ENCODE measurements around the gene HSD17B14. TPM values are rescaled to one million over a fixed set of nuclear protein-coding genes. Genes with fewer than 3 reads are reported as not detected.
A peak's percentile ranks its signal among the peaks of the same experiment; 100 is the strongest.
"Not testable (repeated sequence)": the region's sequence is repeated elsewhere in the genome, so short reads cannot be mapped to it uniquely, and the experiment has no call there.

The HSD17B14 gene
- total RNA-seq, 2 donors from 2014 or later, result 0.26 TPM; not detected in 1

DNA sequence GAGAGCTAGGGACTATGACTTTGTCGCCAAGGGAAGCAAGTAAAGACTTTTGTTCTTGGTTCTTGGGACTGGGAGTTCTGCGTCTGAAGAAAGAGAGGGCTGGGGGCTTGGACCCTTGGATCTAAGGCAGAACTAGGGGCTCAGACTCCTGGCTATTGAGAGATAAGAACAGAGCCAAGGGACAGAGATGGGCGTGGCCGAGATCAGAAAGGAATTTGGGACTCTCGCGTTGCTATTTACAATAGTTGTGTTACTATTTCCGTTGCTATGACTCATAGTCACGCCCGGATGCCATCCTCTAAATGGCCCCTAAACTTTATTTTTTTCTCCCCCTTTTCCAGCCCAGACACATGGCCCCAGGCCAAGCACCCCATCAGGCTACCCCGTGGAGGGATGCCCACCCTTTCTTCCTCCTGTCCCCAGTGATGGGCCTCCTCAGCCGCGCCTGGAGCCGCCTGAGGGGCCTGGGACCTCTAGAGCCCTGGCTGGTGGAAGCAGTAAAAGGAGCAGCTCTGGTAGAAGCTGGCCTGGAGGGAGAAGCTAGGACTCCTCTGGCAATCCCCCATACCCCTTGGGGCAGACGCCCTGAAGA is 36.7 kb upstream of the HSD17B14 start:
- Mint-ChIP-seq H3K27me3 (peaks cover 4 to 6% of the 10 kb centered on the region in 2 donors), H3K36me3 (peaks cover 38% of the 10 kb centered on the region), H3K9me3 (no peaks in the 10 kb centered on the region), H3K4me3 (peak overlapping the region; percentile 100), H3K4me1 (ENCODE audit: low read depth in 2 of 2) (peaks cover 47% of the 10 kb centered on the region in 2 donors), H3K27ac (peak overlapping the region; percentile 99)
- DNase-seq (ENCODE audit: low spot score) (peak; percentile 84), ATAC-seq (peak; percentile 56 to 66)

DNA sequence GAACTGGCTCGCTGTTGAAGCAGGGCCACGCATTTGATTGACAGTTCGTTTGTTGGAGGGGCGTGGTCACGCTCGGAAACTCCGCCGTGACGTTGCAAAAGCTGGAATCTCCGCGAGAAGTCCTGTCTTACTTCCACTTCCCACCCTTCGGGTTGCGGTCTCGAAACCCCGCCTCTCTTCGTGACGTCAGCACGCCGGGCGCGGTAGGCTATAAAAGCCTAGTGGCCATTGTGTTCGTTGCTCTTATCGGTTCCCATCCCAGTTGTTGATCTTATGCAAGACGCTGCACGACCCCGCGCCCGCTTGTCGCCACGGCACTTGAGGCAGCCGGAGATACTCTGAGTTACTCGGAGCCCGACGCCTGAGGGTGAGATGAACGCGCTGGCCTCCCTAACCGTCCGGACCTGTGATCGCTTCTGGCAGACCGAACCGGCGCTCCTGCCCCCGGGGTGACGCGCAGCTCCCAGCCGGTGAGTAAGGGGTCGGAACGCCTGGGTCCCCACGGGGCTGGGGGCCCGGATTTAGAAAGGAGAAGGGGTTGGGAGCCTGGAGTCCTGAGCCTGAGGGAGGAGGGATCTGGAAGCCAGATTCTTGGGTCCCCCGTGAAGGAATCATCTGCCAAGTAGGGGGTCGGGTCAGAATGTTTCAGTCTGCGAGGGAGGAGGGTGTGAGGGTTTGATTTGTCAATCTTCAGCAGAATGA is 36.0 kb upstream of the HSD17B14 start, which contains the start of gene PPP1R15A:
Gene PPP1R15A (plus strand): TSS at position 240 of the 702 bp plus-strand sequence. CDS start 813 bp downstream, outside the sequence.
- Mint-ChIP-seq H3K27ac (peak within 1 kb of the TSS; percentile 99), H3K36me3 (peaks cover 34% of the 10 kb centered on the region), H3K4me3 (peak within 1 kb of the TSS; percentile 100), H3K4me1 (ENCODE audit: low read depth in 2 of 2) (peaks cover 41 to 45% of the 10 kb centered on the region in 2 donors), H3K27me3 (peaks cover 4 to 8% of the 10 kb centered on the region in 2 donors), H3K9me3 (no peaks in the 10 kb centered on the region)
- DNase-seq (ENCODE audit: low spot score), result peak; percentile 97
- peak; percentile 74 to 84 for ATAC-seq

DNA sequence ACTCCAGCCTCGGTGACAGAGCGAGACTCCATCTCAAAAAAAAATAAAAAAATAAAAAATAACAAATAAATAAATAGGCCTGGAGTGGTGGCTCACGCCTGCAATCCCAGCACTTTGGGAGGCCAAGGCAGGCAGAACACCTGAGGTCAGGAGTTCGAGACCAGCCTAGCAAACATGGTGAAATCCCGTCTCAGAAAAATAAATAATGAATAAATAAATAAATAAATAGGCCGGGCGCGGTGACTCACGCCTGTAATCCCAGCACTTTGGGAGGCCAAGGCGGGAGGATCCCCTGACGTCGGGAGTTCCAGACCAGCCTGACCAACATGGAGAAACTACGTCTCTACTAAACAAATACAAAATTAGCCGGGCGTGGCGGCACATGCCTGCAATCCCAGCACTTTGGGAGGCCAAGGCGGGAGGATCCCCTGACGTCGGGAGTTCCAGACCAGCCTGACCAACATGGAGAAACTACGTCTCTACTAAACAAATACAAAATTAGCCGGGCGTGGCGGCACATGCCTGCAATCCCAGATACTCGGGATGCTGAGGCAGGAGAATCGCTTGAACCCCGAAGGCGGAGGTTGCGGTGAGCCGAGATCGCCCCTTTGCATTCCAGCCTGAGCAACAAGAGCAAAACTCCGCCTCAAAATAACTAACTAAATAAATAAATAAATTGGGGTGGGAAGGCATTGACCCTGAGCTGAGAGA is 35.3 kb upstream of the HSD17B14 start:
- Mint-ChIP-seq H3K27ac (peak overlapping the region; percentile 99), H3K36me3 (peaks cover 34% of the 10 kb centered on the region), H3K4me1 (ENCODE audit: low read depth in 2 of 2) (peaks cover 41 to 45% of the 10 kb centered on the region in 2 donors), H3K4me3 (peak overlapping the region; percentile 100)
- H3K27me3 Mint-ChIP-seq; H3K9me3 Mint-ChIP-seq; DNase-seq (ENCODE audit: low spot score); ATAC-seq: not testable (repeated sequence)

DNA sequence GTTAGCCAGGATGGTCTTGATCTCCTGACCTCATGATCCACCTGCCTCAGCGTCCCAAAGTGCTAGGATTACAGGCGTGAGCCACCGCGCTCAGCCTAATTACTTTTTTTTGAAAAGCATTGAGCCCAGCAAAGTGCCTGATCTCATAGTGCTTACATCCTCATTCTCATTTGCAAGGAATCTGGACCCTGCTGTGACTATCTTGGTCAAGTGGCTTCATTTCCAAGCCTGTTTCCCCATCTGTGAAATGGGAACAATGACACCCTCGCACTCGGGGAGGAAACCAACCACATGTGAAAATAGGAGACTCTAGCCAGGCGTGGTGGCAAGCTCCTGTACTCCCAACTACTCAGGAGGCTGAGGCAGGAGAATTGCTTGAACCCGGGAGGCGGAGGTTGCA is 33.8 kb upstream of the HSD17B14 start:
- Mint-ChIP-seq H3K27ac (no peak overlapping the region), H3K4me3 (no peak overlapping the region), H3K4me1 (ENCODE audit: low read depth in 2 of 2) (peaks cover 25 to 33% of the 10 kb centered on the region in 2 donors), H3K27me3 (peaks cover 8% of the 10 kb centered on the region in 2 donors), H3K36me3 (peaks cover 25% of the 10 kb centered on the region), H3K9me3 (no peaks in the 10 kb centered on the region)
- ATAC-seq (no peak), DNase-seq (ENCODE audit: low spot score) (no peak)

DNA sequence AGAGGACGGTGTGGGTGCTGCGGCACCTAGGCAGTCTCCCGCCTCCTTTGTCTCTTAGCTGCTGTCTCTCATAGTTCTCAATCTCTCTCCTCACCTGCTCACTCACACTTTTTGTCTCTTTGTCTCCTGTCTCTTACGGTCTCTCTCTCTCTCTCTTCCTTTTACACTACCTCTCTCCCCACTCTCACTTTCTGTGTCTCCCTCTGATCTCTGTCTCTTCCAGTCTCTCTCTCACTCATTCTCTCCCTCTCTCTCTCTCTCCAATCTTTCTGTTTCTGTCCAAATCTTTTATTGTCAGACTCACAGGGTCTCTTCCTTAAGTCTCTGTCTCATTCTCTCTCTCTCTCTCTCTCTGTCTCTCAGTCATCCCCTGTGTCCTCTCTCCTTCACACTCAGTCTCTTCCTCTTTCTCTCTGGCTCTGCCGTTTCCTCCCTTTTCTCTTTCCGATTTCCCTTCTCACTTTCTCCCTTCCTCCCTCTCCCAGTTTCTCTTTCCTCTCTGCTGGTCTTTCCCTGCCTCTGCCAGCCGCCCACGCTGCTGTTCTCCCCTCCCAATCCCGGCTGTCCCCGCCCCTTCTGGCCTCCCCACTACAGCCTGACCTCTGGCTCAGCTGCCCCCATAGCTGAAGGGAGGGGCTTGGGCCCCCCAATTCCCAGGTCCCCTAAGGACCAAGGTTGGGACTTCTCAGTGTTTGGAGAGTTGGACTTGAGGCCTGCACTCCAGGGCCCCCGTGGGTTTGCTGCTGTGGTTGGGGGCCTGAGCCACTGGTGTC is 32.0 kb upstream of the HSD17B14 start, which contains the start of gene PLEKHA4:
Gene PLEKHA4 (minus strand): TSS at position 504 of the 773 bp plus-strand sequence. CDS start 997 bp downstream, outside the sequence.
- H3K36me3 Mint-ChIP-seq, result peaks cover 11% of the 10 kb centered on the region
- peaks cover 8% of the 10 kb centered on the region in 2 donors for H3K27me3 Mint-ChIP-seq
- H3K27ac Mint-ChIP-seq, result peak within 1 kb of the TSS in 1 of 2 donors; percentile 40
- peaks cover 14 to 18% of the 10 kb centered on the region in 2 donors for H3K4me1 Mint-ChIP-seq (ENCODE audit: low read depth in 2 of 2)
- ATAC-seq (no peak), DNase-seq (ENCODE audit: low spot score) (no peak)
- H3K9me3 Mint-ChIP-seq, result no peaks in the 10 kb centered on the region
- H3K4me3 Mint-ChIP-seq, result no peak within 1 kb of the TSS

DNA sequence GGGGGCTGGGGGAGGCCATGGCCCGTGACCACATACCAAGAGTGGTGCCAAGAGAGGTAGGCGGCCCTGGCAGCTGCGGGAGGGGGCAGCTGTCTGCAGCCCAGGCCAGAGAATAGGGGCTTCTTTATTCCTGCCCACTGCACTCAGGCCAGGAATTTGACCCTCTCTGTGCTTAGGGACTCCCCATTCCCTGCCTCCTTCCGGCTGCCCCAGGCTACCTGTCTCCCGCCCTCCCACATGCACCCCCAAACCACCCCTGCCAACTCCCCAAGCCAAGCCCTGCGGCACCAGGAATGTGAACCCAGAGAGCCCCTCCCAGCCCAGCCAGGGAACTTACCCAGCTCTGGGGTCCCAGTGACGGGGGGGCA is 31.4 kb upstream of the HSD17B14 start:
- Mint-ChIP-seq H3K4me3 (no peak overlapping the region), H3K27ac (peak overlapping the region in 1 of 2 donors; percentile 4), H3K27me3 (peaks cover 8% of the 10 kb centered on the region in 2 donors), H3K36me3 (peaks cover 6% of the 10 kb centered on the region), H3K9me3 (no peaks in the 10 kb centered on the region), H3K4me1 (ENCODE audit: low read depth in 2 of 2) (peaks cover 12 to 13% of the 10 kb centered on the region in 2 donors)
- DNase-seq (ENCODE audit: low spot score), result no peak
- ATAC-seq, result no peak

DNA sequence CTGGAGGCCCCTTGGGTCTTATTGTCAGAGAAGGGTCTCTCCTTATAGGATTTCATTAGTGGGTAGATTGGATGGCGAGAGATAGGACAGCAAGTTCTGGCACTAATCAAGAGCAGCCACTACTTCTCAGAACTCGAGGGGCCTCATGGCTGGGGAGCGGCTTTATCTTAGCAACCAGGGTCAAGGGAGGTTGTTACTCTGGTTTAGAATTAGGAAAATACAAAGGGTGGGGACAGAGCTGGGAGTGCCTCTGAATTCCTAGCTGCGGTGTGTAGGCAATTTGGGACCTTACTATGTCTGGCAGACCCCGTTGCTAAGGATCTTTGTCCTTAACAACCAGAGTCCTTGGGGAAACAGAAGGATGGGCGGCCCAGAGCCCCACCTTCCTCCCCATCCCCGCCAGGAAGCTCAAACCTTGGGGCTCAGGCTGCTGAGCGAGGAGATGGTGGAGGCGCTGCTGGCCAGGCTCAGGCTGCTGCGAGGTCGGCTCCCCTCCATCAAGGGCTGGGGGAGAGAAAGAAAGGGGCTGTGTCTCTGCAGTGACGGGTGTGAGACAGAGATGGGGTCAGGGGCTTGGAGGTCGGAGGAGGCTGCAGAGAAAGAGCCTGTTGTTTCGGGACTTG is 30.9 kb upstream of the HSD17B14 start:
- H3K9me3 Mint-ChIP-seq, result no peaks in the 10 kb centered on the region
- H3K27me3 Mint-ChIP-seq, result peaks cover 8% of the 10 kb centered on the region in 2 donors
- peaks cover under 1% of the 10 kb centered on the region for H3K36me3 Mint-ChIP-seq
- H3K27ac Mint-ChIP-seq, result no peak overlapping the region
- no peak for ATAC-seq
- no peak for DNase-seq (ENCODE audit: low spot score)
- no peak overlapping the region for H3K4me3 Mint-ChIP-seq
- H3K4me1 Mint-ChIP-seq (ENCODE audit: low read depth in 2 of 2), result peaks cover 10% of the 10 kb centered on the region in 2 donors

DNA sequence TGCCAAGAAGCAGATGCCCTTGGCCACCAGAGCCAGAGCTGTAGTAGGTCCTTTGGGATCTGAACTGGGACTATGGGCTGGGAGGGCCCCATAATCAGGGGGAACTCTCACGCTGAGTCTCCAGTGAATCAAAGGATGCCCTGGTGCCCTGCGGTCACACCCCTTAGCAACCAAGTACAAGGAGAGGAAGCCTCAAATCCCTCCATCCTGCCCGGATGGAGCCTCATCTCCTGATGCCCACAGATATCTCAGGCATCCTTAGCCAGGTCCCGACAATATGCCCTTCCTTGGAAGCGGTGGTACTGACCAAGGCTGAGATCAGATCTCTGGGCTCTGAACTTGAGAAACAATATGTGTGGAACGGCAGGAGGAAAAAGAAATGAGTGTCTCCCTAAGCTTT is 30.4 kb upstream of the HSD17B14 start:
- Mint-ChIP-seq H3K36me3 (no peaks in the 10 kb centered on the region), H3K27ac (no peak overlapping the region), H3K4me1 (ENCODE audit: low read depth in 2 of 2) (peaks cover 6 to 7% of the 10 kb centered on the region in 2 donors), H3K27me3 (peaks cover 8% of the 10 kb centered on the region in 2 donors), H3K4me3 (no peak overlapping the region), H3K9me3 (no peaks in the 10 kb centered on the region)
- ATAC-seq (no peak), DNase-seq (ENCODE audit: low spot score) (no peak)

DNA sequence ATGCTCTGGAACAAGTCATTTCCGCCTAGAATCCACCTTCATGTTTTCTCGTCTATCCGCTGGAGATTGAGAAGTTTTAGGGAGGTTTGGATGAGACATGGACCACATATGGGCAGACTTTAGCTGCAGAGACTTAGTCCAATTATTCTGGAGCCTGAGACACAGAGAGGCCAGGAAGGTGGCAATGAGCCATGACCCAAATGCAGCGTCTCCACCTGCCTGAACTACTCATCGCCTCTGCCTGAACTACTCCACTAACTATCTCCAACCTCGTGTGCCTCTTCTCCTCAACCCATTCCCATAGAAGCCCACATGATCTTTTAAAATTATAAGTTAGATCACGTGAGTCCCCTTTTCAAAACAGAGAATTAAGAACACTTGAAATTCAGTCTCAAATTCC is 26.5 kb upstream of the HSD17B14 start:
- H3K4me3 Mint-ChIP-seq, result no peak overlapping the region
- H3K9me3 Mint-ChIP-seq, result no peaks in the 10 kb centered on the region
- no peak overlapping the region for H3K27ac Mint-ChIP-seq
- ATAC-seq, result no peak
- peaks cover 5 to 11% of the 10 kb centered on the region in 2 donors for H3K4me1 Mint-ChIP-seq (ENCODE audit: low read depth in 2 of 2)
- peaks cover under 1 to 4% of the 10 kb centered on the region in 2 donors for H3K27me3 Mint-ChIP-seq
- DNase-seq (ENCODE audit: low spot score), result no peak
- no peaks in the 10 kb centered on the region for H3K36me3 Mint-ChIP-seq

DNA sequence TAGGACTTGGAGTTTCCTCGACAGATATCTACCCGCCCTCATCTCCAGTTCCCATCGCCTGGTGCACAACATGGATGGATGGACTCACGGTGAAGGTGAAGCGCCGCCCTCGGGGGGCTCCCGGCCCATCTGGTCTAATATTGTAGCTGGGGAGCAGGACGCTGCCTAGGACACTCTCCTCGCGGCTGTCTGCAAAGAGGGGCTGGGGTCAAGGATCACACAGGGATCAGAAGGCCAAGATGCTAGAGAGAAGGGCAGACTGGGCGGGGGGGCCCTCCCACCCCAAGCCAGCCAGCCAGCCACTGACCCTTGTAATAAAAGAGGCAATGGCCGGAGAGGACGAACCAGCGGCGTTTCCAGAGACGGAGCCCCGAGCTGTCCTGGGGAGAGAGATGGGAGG is 25.0 kb upstream of the HSD17B14 start:
- ATAC-seq (no peak), DNase-seq (ENCODE audit: low spot score) (no peak)
- H3K9me3 Mint-ChIP-seq, result no peaks in the 10 kb centered on the region
- no peak overlapping the region for H3K27ac Mint-ChIP-seq
- H3K4me1 Mint-ChIP-seq (ENCODE audit: low read depth in 2 of 2), result peaks cover 5 to 11% of the 10 kb centered on the region in 2 donors
- H3K27me3 Mint-ChIP-seq, result no peaks in the 10 kb centered on the region
- H3K4me3 Mint-ChIP-seq, result no peak overlapping the region
- no peaks in the 10 kb centered on the region for H3K36me3 Mint-ChIP-seq

DNA sequence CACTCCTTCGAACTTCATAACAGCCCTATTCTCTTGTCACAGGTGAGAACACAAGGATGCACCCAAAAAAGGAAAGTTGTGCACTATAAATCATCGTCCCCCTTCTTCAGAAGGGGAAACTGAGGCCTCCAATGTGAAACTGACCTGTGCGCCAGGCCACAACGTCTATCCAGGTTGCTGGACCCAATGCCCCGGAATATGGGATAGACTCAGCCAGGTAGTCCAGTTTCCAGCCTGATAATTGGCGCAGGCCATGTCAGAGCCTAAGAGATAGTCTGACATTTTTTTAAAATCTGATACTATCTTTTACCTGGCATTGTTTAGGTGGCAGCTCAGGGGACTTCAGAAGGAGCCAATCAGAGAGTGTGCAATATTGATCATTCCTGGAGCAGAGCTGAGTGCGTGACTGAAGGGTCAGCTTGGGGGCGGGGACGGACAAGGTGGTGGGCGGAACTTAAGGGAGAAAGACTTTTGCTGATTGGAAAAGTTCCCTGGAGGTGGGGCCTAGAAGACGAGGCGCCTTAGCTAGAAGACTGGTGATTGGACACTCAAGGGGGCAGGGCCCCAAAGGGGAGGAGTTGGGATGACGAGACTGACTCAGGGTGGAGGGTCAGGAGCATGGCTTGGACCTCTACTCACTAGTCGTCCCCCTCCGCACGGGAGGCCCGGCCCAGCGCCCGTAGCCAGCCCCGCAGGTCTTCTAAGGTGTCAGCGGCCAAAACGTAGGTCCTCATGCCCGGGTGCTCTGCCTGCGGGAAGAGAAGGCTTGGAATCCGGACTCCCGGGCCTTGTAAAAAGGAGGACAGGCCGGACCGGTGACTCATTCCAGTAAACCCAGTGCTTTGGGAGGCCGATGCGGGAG is 23.7 kb upstream of the HSD17B14 start:
- Mint-ChIP-seq H3K27me3 (no peaks in the 10 kb centered on the region), H3K4me3 (peak overlapping the region; percentile 98), H3K36me3 (no peaks in the 10 kb centered on the region), H3K4me1 (ENCODE audit: low read depth in 2 of 2) (peaks cover 5 to 11% of the 10 kb centered on the region in 2 donors), H3K9me3 (no peaks in the 10 kb centered on the region), H3K27ac (peak overlapping the region; percentile 71 to 92)
- DNase-seq (ENCODE audit: low spot score), result peak; percentile 78
- ATAC-seq, result peak; percentile 69 to 80

DNA sequence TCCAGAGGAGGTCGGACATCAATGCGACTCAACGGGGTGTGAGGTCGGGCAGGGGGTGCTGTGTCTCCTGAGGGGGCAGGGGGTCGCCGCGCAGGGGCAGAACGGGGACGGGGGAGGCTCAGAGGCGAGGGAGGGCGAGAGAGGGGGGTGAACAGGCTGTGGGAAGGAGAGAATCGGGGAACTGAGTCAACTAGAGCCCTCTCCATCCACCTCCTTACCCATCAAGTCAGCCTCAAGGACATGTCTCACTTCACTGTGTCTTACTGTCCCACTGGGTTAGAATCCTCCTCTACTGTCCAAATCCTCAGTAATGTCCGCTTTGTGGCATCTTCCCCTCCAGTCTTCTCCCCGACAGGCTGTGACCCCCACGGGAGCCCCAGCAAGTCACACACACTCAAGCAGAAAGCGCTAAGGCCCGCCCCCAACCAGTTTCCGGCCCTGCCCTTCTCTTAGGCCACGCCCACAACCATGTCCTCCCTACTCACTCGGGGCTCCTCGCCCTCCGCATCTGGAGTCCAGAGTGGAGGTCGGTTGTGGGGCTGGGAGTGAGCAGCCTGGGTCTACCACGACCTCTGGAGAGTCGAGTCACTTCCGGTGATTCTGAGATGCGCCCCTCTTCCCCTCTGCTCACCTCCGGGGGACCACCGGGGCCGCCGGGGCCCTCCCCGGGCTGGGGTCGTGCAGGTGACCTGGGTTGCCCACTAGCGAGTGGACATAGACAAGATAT is 22.9 kb upstream of the HSD17B14 start:
- Mint-ChIP-seq H3K4me1 (ENCODE audit: low read depth in 2 of 2) (peaks cover 5 to 8% of the 10 kb centered on the region in 2 donors), H3K27ac (peak overlapping the region; percentile 71 to 92), H3K4me3 (peak overlapping the region; percentile 98)

More for the DNA sequence above, 22.9 kb upstream of the HSD17B14 start:
- H3K36me3 Mint-ChIP-seq, result no peaks in the 10 kb centered on the region
- peak; percentile 85 for DNase-seq (ENCODE audit: low spot score)
- no peaks in the 10 kb centered on the region for H3K9me3 Mint-ChIP-seq
- no peaks in the 10 kb centered on the region for H3K27me3 Mint-ChIP-seq
- ATAC-seq, result peak; percentile 90 to 93
